H7 (cell line): ENCODE data around the gene TBXA2R. TPM values are rescaled to one million over a fixed set of nuclear protein-coding genes. Genes with fewer than 3 reads are reported as not detected.

Experiments used
- DNase-seq: peaks from one replicate; pipeline ENCODE4 v3.0.0; 2012
- H3K27me3 ChIP-seq: 2 replicates; pipeline ENCODE4 v1.6.0; 2011; ENCODE audit warnings: mild to moderate bottlenecking, low read length; ENCODE audit not compliant: control insufficient read depth, insufficient read depth
- H3K36me3 ChIP-seq: replicated peaks from 2 replicates; pipeline ENCODE4 v1.5.1; 2011; ENCODE audit warnings: low read length; ENCODE audit not compliant: control insufficient read depth, insufficient read depth
- H3K4me3 ChIP-seq: 2 replicates; pipeline ENCODE4 v1.5.1; 2011; ENCODE audit warnings: low read depth, mild to moderate bottlenecking, control low read depth, low read length, moderate library complexity; ENCODE audit not compliant: insufficient read depth
- total RNA-seq: library from RNA; depleted of rRNA; stranded (reverse); fragments of >200 nt; shearing (Covaris generic); gene quantifications from 2 replicates; pipeline ENCODE4 v1.2.3, GENCODE V29; 2014

TBXA2R gene
- total RNA-seq, 1 experiment from 2014 or later, result 0.45 TPM

- DNase-seq, result no peak
- H3K36me3 ChIP-seq, result no peaks in the 10 kb centered on the region; the same call in 1 of the 2 replicates
- no peak overlapping the region for H3K4me3 ChIP-seq
- H3K27me3 ChIP-seq, result no peaks in the 10 kb centered on the region
These were observed 37.8 kb upstream of the TBXA2R start for GRCh38 chr19:3644351-3645066.

- no peak for DNase-seq
- Histone ChIP-seq H3K27me3 (no peaks in the 10 kb centered on the region), H3K36me3 (peaks cover 2% of the 10 kb centered on the region), H3K4me3 (no peak overlapping the region)
These were observed 37.1 kb upstream of the TBXA2R start for GRCh38 chr19:3643674-3644313.

- H3K36me3 ChIP-seq, result peaks cover 4% of the 10 kb centered on the region
- DNase-seq, result peak; percentile 91
- H3K4me3 ChIP-seq, result peak overlapping the region; percentile 35; the same call in 1 of the 2 replicates
- H3K27me3 ChIP-seq, result no peaks in the 10 kb centered on the region
These were observed 36.5 kb upstream of the TBXA2R start for GRCh38 chr19:3642987-3643673.

- peaks cover 4% of the 10 kb centered on the region for H3K36me3 ChIP-seq
- no peak overlapping the region for H3K4me3 ChIP-seq
- H3K27me3 ChIP-seq, result no peaks in the 10 kb centered on the region
- DNase-seq, result no peak
These were observed 35.6 kb upstream of the TBXA2R start for GRCh38 chr19:3642296-3642695.

- no peak for DNase-seq
These were observed 35.0 kb upstream of the TBXA2R start for GRCh38 chr19:3641515-3642269.

GRCh38 chr19:3639479-3639878 lies 32.8 kb upstream of the TBXA2R start:
- DNase-seq, result no peak
- Histone ChIP-seq H3K4me3 (no peak overlapping the region), H3K36me3 (peaks cover 4% of the 10 kb centered on the region), H3K27me3 (no peaks in the 10 kb centered on the region)

More at GRCh38 chr19:3641515-3642269, 35.0 kb upstream of the TBXA2R start:
- H3K27me3 ChIP-seq, result no peaks in the 10 kb centered on the region
- H3K36me3 ChIP-seq, result peaks cover 4% of the 10 kb centered on the region
- H3K4me3 ChIP-seq, result no peak overlapping the region

GRCh38 chr19:3638208-3639193 lies 31.8 kb upstream of the TBXA2R start:
- H3K36me3 ChIP-seq, result peaks cover 4% of the 10 kb centered on the region
- no peak for DNase-seq
- H3K4me3 ChIP-seq, result no peak overlapping the region
- no peaks in the 10 kb centered on the region for H3K27me3 ChIP-seq

- Histone ChIP-seq H3K36me3 (peaks cover 4% of the 10 kb centered on the region), H3K4me3 (no peak overlapping the region), H3K27me3 (no peaks in the 10 kb centered on the region)
- DNase-seq, result no peak
These were observed 30.9 kb upstream of the TBXA2R start for GRCh38 chr19:3637621-3638020.

- Histone ChIP-seq H3K4me3 (no peak overlapping the region), H3K27me3 (no peaks in the 10 kb centered on the region), H3K36me3 (peaks cover 4% of the 10 kb centered on the region)
- DNase-seq, result no peak
These were observed 30.3 kb upstream of the TBXA2R start for GRCh38 chr19:3636962-3637361.

GRCh38 chr19:3636506-3636905 lies 29.8 kb upstream of the TBXA2R start:
- DNase-seq, result no peak
- H3K27me3 ChIP-seq, result no peaks in the 10 kb centered on the region
- H3K36me3 ChIP-seq, result peaks cover 6% of the 10 kb centered on the region
- no peak overlapping the region for H3K4me3 ChIP-seq

GRCh38 chr19:3634496-3635045 lies 27.9 kb upstream of the TBXA2R start:
- peaks cover 6% of the 10 kb centered on the region for H3K36me3 ChIP-seq
- H3K27me3 ChIP-seq, result no peaks in the 10 kb centered on the region
- no peak for DNase-seq
- H3K4me3 ChIP-seq, result no peak overlapping the region

- Histone ChIP-seq H3K4me3 (no peak overlapping the region), H3K27me3 (no peaks in the 10 kb centered on the region), H3K36me3 (peaks cover 3% of the 10 kb centered on the region)
- no peak for DNase-seq
These were observed 26.9 kb upstream of the TBXA2R start for GRCh38 chr19:3633559-3633988.
